Esophagus (tissue), 2 donors: ENCODE results near the gene PSMG1. TPM values are rescaled to one million over a fixed set of nuclear protein-coding genes. Genes with fewer than 3 reads are reported as not detected.
"Not testable (repeated sequence)": the region's sequence is repeated elsewhere in the genome, so short reads cannot be mapped to it uniquely, and the experiment has no call there.

Experiments used
- H3K27ac ChIP-seq, 2 donors: one replicate each; pipeline ENCODE4 v1.5.1; 2013; ENCODE audit warnings: low read depth in 2 of 2, mild to moderate bottlenecking in 2 of 2, inconsistent platforms in 1 of 2, low read length in 1 of 2, moderate library complexity in 1 of 2
- H3K27me3 ChIP-seq, 2 donors: one replicate each; pipeline ENCODE4 v1.6.1; 2013; ENCODE audit warnings: low read length in 2 of 2, control low read depth in 1 of 2, mild to moderate bottlenecking in 1 of 2; ENCODE audit not compliant: insufficient read depth in 2 of 2, control insufficient read depth in 1 of 2
- H3K36me3 ChIP-seq, 2 donors: one replicate each; pipeline ENCODE4 v1.6.1; 2013; ENCODE audit warnings: low read length in 1 of 2; ENCODE audit not compliant: control insufficient read depth in 2 of 2, insufficient read depth in 2 of 2
- H3K4me1 ChIP-seq, 2 donors: one replicate each; pipeline ENCODE4 v1.6.1; 2013; ENCODE audit warnings: low read length in 1 of 2; ENCODE audit not compliant: control insufficient read depth in 2 of 2, insufficient read depth in 2 of 2
- H3K4me3 ChIP-seq, 2 donors: one replicate each; pipeline ENCODE4 v1.5.1; 2013; ENCODE audit warnings: low read length in 2 of 2, mild to moderate bottlenecking in 2 of 2, low read depth in 1 of 2, moderate library complexity in 1 of 2
- H3K9me3 ChIP-seq, 2 donors: one replicate each; pipeline ENCODE4 v1.6.1; 2013; ENCODE audit warnings: mild to moderate bottlenecking in 2 of 2, low read depth in 1 of 2, low read length in 1 of 2, moderate library complexity in 1 of 2; ENCODE audit not compliant: control insufficient read depth in 2 of 2, insufficient read depth in 1 of 2
- WGBS, 2 donors: extraction: QIAGEN DNeasy Blood & Tissue Kit; methylation state at CpG; one replicate each; pipeline ENCODE4 v1.1.7; 2013; 5-methylcytosine and 5-hydroxymethylcytosine counted together
- polyA plus RNA-seq, 2 donors: library from polyadenylated mRNA; stranded (reverse); fragments of 200-250 nt; gene quantifications; one replicate each; pipeline ENCODE4 v1.2.3, GENCODE V29; 2013
- donor health status: healthy with polysubstance abuse.
- donor health status: Bipolar disorder and iron deficiency.

Gene PSMG1
- polyA plus RNA-seq, 2 donors = 48.2 to 54.1 TPM

GRCh38 chr21:39161064-39161463 lies 22.2 kb downstream of the PSMG1 start:
- H3K4me3 ChIP-seq = no peak overlapping the region
- peaks cover 0 to 8% of the 10 kb centered on the region in 2 donors for H3K9me3 ChIP-seq
- H3K27ac ChIP-seq = no peak overlapping the region
- 61 to 67% methylated on average over 3 of the region's 3 CpGs for WGBS, 2 donors
- H3K27me3 ChIP-seq = no peaks in the 10 kb centered on the region
- no peaks in the 10 kb centered on the region for H3K36me3 ChIP-seq
- H3K4me1 ChIP-seq = peaks cover 0 to 5% of the 10 kb centered on the region in 2 donors

GRCh38 chr21:39159342-39160063 lies 23.7 kb downstream of the PSMG1 start:
- 69 to 79% methylated on average over 7 of the region's 7 CpGs for WGBS, 2 donors
- H3K36me3 ChIP-seq = no peaks in the 10 kb centered on the region
- no peak overlapping the region for H3K27ac ChIP-seq
- no peak overlapping the region for H3K4me3 ChIP-seq
- no peaks in the 10 kb centered on the region for H3K27me3 ChIP-seq
- peaks cover 0 to 3% of the 10 kb centered on the region in 2 donors for H3K9me3 ChIP-seq
- H3K4me1 ChIP-seq = peaks cover 0 to 5% of the 10 kb centered on the region in 2 donors

DNA sequence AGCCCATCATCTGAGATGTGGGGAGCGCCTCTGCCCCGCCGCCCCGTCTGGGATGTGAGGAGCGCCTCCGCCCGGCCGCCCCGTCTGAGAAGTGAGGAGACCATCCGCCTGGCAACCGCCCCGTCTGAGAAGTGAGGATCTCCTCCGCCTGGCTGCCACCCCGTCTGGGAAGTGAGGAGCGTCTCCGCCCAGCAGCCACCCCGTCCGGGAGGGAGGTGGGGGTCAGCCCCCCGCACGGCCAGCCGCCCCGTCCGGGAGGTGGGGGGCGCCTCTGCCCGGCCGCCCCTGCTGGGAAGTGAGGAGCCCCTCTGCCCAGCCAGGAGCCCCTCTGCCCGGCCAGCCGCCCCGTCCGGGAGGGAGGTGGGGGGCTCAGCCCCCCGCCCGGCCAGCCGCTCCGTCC lies 26.0 kb downstream of the PSMG1 start:
- WGBS, 2 donors = 96% methylated on average over 24 to 34 of the region's 34 CpGs
- not testable (repeated sequence) for H3K36me3 ChIP-seq

DNA sequence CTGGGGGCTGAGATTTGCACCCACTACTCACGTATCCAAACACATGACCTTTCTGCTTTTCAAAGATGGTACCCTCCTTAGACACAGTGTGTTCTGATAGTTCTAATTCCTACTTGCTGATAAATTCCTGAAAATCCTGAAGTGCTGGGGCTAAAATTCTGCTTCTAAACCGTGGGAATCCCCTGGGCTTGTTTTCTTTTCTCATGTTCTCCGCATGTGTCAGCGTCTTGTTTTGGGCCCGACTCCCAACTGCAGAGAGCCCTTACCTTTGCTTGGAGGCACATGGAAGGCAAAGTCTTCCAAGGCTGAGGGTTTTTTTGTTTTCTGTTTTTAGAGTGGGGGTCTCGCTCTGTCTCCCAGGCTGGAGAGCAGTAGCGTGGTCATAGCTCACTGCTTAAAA lies 27.2 kb downstream of the PSMG1 start:
- WGBS, 2 donors = 73 to 81% methylated on average over 7 of the region's 7 CpGs

More for the DNA sequence above, 26.0 kb downstream of the PSMG1 start:
- H3K27me3 ChIP-seq, H3K9me3 ChIP-seq, H3K4me1 ChIP-seq, H3K4me3 ChIP-seq, H3K27ac ChIP-seq: not testable (repeated sequence)

GRCh38 chr21:39155578-39155977 lies 27.7 kb downstream of the PSMG1 start:
- Histone ChIP-seq H3K4me3 (no peak overlapping the region), H3K4me1 (peaks cover 0 to 5% of the 10 kb centered on the region in 2 donors), H3K27me3 (no peaks in the 10 kb centered on the region), H3K36me3 (no peaks in the 10 kb centered on the region), H3K27ac (no peak overlapping the region), H3K9me3 (no peaks in the 10 kb centered on the region)
- 84 to 87% methylated on average over 2 of the region's 2 CpGs for WGBS, 2 donors

More for the DNA sequence above, 27.2 kb downstream of the PSMG1 start:
- no peaks in the 10 kb centered on the region for H3K9me3 ChIP-seq
- H3K27ac ChIP-seq = no peak overlapping the region
- peaks cover 0 to 5% of the 10 kb centered on the region in 2 donors for H3K4me1 ChIP-seq
- H3K36me3 ChIP-seq = no peaks in the 10 kb centered on the region
- no peak overlapping the region for H3K4me3 ChIP-seq
- no peaks in the 10 kb centered on the region for H3K27me3 ChIP-seq

GRCh38 chr21:39153842-39154241 lies 29.4 kb downstream of the PSMG1 start:
- Histone ChIP-seq H3K4me3 (no peak overlapping the region), H3K27me3 (no peaks in the 10 kb centered on the region), H3K9me3 (no peaks in the 10 kb centered on the region), H3K36me3 (no peaks in the 10 kb centered on the region), H3K27ac (no peak overlapping the region), H3K4me1 (no peaks in the 10 kb centered on the region)
- WGBS, 2 donors = 70 to 81% methylated on average over 2 of the region's 2 CpGs

GRCh38 chr21:39153373-39153772 lies 29.9 kb downstream of the PSMG1 start:
- H3K4me3 ChIP-seq = no peak overlapping the region
- no peak overlapping the region for H3K27ac ChIP-seq
- H3K9me3 ChIP-seq = no peaks in the 10 kb centered on the region
- H3K4me1 ChIP-seq = no peaks in the 10 kb centered on the region
- WGBS, 2 donors = 88 to 91% methylated on average over 2 of the region's 2 CpGs
- no peaks in the 10 kb centered on the region for H3K27me3 ChIP-seq
- no peaks in the 10 kb centered on the region for H3K36me3 ChIP-seq

GRCh38 chr21:39152271-39152670 lies 31.0 kb downstream of the PSMG1 start:
- no peaks in the 10 kb centered on the region for H3K4me1 ChIP-seq
- no peak overlapping the region for H3K27ac ChIP-seq
- no peak overlapping the region for H3K4me3 ChIP-seq
- no peaks in the 10 kb centered on the region for H3K36me3 ChIP-seq
- H3K27me3 ChIP-seq = no peaks in the 10 kb centered on the region
- H3K9me3 ChIP-seq = no peaks in the 10 kb centered on the region
- WGBS, 2 donors = 84 to 90% methylated on average over 2 of the region's 2 CpGs

GRCh38 chr21:39150877-39151276 lies 32.4 kb downstream of the PSMG1 start:
- Histone ChIP-seq H3K9me3 (no peaks in the 10 kb centered on the region), H3K4me3 (no peak overlapping the region), H3K27me3 (no peaks in the 10 kb centered on the region), H3K36me3 (no peaks in the 10 kb centered on the region), H3K27ac (no peak overlapping the region), H3K4me1 (no peaks in the 10 kb centered on the region)

DNA sequence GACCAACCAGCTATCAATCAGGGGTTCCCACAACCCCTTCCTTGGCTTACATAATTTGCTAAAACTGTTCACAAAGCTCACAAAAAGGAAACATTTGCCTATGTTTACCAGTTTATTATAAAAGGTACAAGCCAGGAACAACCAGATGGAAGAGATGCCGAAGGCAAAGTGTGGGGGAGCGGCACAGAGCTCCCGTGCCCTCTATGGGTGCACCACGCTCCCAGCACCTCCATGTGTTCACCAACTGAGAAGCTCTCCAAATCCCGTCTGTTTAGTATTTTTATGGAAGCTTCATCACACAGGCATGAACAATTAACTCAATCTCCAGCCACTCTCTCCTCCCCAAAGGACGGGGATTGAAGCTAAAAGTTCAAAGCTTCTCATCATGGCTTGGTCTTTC lies 32.9 kb downstream of the PSMG1 start:
- H3K9me3 ChIP-seq = no peaks in the 10 kb centered on the region
- H3K4me3 ChIP-seq = no peak overlapping the region
- 93% methylated on average over 6 of the region's 6 CpGs for WGBS, 2 donors

More for the DNA sequence above, 32.9 kb downstream of the PSMG1 start:
- Histone ChIP-seq H3K36me3 (no peaks in the 10 kb centered on the region), H3K27ac (no peak overlapping the region), H3K4me1 (no peaks in the 10 kb centered on the region), H3K27me3 (no peaks in the 10 kb centered on the region)
